HepG2 (cell line): ENCODE results near the gene HMG20B. TPM values are rescaled to one million over a fixed set of nuclear protein-coding genes. Genes with fewer than 3 reads are reported as not detected.

Experiments
- ATAC-seq: fragments of 200-7000 bp; cut with Tn5 transposase; 3 replicates; pipeline ENCODE4 v1.9.1; 2020; ENCODE audit warnings: mild to moderate bottlenecking, moderate library complexity
- BruUV-seq: library from RNA; stranded (reverse); fragments of 400-500 nt; replicated peaks from 2 replicates; lab custom pipeline; 2021; lab: Mats Ljungman, UMichigan
- CTCF ChIA-PET: fragments of 300-600 bp; formaldehyde crosslinking; extraction: SDS; loops from one replicate; lab custom pipeline; 2021; ENCODE audit warnings: low total read pairs, inconsistent platforms, low intra/inter-chr PET ratio; lab: Yijun Ruan, JAX
- POLR2A ChIA-PET: fragments of 350-600 bp; sonication (Branson Sonifier 250); formaldehyde crosslinking; loops from one replicate; lab custom pipeline; 2020; ENCODE audit warnings: antibody characterized with exemption, inconsistent platforms; lab: Yijun Ruan, JAX
- DNase-seq: peaks from one replicate; pipeline ENCODE4 v3.0.0-alpha.2; 2015; ENCODE audit warnings: low spot score
- FAIRE-seq: peaks from 3 replicates; lab custom pipeline; 2011; peaks lifted over from hg19 to GRCh38; lab: Jason Lieb, UNC
- H2AFZ ChIP-seq: one replicate; pipeline ENCODE4 v1.6.1; 2011; ENCODE audit warnings: low read length, inconsistent platforms
- H3K27ac ChIP-seq: fragments of 300-600 bp; 3 replicates; pipeline ENCODE4 v1.8.0; 2011; ENCODE audit warnings: mixed run types, mild to moderate bottlenecking, mixed read lengths, low read length, inconsistent platforms; ENCODE audit not compliant: insufficient read depth; ENCODE audit errors: extremely low read length
- H3K27me3 ChIP-seq, 2 experiments: fragments of 200-600 bp in 1 of 2; 2 replicates in 1 of 2; 3 replicates in 1 of 2; pipeline versions ENCODE4 v1.6.0 to v1.8.0; 2011; ENCODE audit warnings: low read length in 2 of 2, mild to moderate bottlenecking in 2 of 2, moderate library complexity in 2 of 2, inconsistent platforms in 1 of 2; ENCODE audit not compliant: insufficient read depth in 2 of 2, control insufficient read depth in 1 of 2
- H3K36me3 ChIP-seq, 2 experiments: fragments of 200-600 bp in 1 of 2; replicated peaks in 1 of 2; 2 replicates in 1 of 2; 3 replicates in 1 of 2; pipeline versions ENCODE4 v1.5.1 to v1.8.0; 2011; ENCODE audit warnings: low read length in 2 of 2, inconsistent platforms in 1 of 2; ENCODE audit not compliant: insufficient read depth in 2 of 2, control insufficient read depth in 1 of 2
- H3K4me1 ChIP-seq: 2 replicates; pipeline ENCODE4 v1.5.1; 2012; ENCODE audit warnings: low read length, inconsistent platforms; ENCODE audit not compliant: insufficient read depth
- H3K4me2 ChIP-seq: 2 replicates; pipeline ENCODE4 v1.6.0; 2011; ENCODE audit warnings: low read depth, low read length, inconsistent platforms
- H3K4me3 ChIP-seq, 3 experiments: fragments of 200-600 bp in 1 of 3; sonication (generic), shearing (Covaris generic) in 1 of 3; replicated peaks in 1 of 3; 2 replicates each; pipeline ENCODE4 v1.5.1; 2011 to 2016; ENCODE audit warnings: low read length in 3 of 3, inconsistent platforms in 2 of 3, low read depth in 2 of 3, mild to moderate bottlenecking in 2 of 3, control low read depth in 1 of 3, mixed read lengths in 1 of 3; ENCODE audit not compliant: insufficient read depth in 1 of 3
- H3K79me2 ChIP-seq: one replicate; pipeline ENCODE4 v1.6.1; 2011; ENCODE audit warnings: low read length, inconsistent platforms; ENCODE audit not compliant: insufficient read depth
- H3K9ac ChIP-seq: 2 replicates; pipeline ENCODE4 v1.6.0; 2011; ENCODE audit warnings: mild to moderate bottlenecking, low read depth, low read length, inconsistent platforms; ENCODE audit not compliant: insufficient read depth
- H3K9me3 ChIP-seq: 2 replicates; pipeline ENCODE4 v1.5.1; 2012; ENCODE audit warnings: mild to moderate bottlenecking, low read length
- H4K20me1 ChIP-seq: 2 replicates; pipeline ENCODE4 v1.6.0; 2011; ENCODE audit warnings: inconsistent platforms, mild to moderate bottlenecking, low read length, moderate library complexity; ENCODE audit not compliant: insufficient read depth
- KDM6A ChIP-seq: IDR thresholded peaks from 2 replicates; pipeline ENCODE4 v1.6.1; 2016; ENCODE audit warnings: low read depth
- KLF15 ChIP-seq: sonication (generic); formaldehyde crosslinking; IDR thresholded peaks from 2 replicates; pipeline ENCODE4 v1.8.1; 2023; ENCODE audit warnings: borderline replicate concordance, mild to moderate bottlenecking, inconsistent platforms, missing genetic modification reagents, mixed read lengths
- MTF1 ChIP-seq: sonication (generic); formaldehyde crosslinking; IDR thresholded peaks from 2 replicates; pipeline ENCODE4 v1.5.0; 2020; ENCODE audit warnings: missing genetic modification reagents
- PAWR ChIP-seq: sonication (generic); formaldehyde crosslinking; IDR thresholded peaks from 2 replicates; pipeline ENCODE4 v1.4.0; 2020; ENCODE audit warnings: missing genetic modification reagents, mild to moderate bottlenecking, borderline replicate concordance
- RNF2 ChIP-seq: fragments of 450-650 bp; conservative IDR thresholded peaks from 2 replicates; pipeline ENCODE4 v1.6.1; 2016; ENCODE audit warnings: low read depth
- SCMH1 ChIP-seq: sonication (generic); formaldehyde crosslinking; IDR thresholded peaks from 2 replicates; pipeline ENCODE4 v1.9.0; 2021; ENCODE audit warnings: missing genetic modification reagents, mild to moderate bottlenecking, borderline replicate concordance
- SKIL ChIP-seq: sonication (generic); formaldehyde crosslinking; IDR thresholded peaks from 2 replicates; pipeline ENCODE4 v1.8.0; 2022; ENCODE audit warnings: missing genetic modification reagents, mild to moderate bottlenecking, moderate library complexity, borderline replicate concordance
- TFDP2 ChIP-seq: sonication (generic); formaldehyde crosslinking; IDR thresholded peaks from 2 replicates; pipeline ENCODE4 v1.4.0; 2020; ENCODE audit warnings: missing genetic modification reagents
- ZBTB14 ChIP-seq: sonication (generic); formaldehyde crosslinking; IDR thresholded peaks from 2 replicates; pipeline ENCODE4 v1.4.0; 2020; ENCODE audit warnings: missing genetic modification reagents
- ZBTB46 ChIP-seq: sonication (generic); formaldehyde crosslinking; IDR thresholded peaks from 2 replicates; pipeline ENCODE4 v1.4.0; 2020; ENCODE audit warnings: mild to moderate bottlenecking, missing genetic modification reagents, borderline replicate concordance
- WGBS: methylation state at CpG from one replicate; pipeline ENCODE4 v1.1.6; 2017; ENCODE audit warnings: low lambda C conversion rate; 5-methylcytosine and 5-hydroxymethylcytosine counted together
- in situ Hi-C: cut with HindIII; loops from 2 replicates; pipeline ENCODE4 v1.10.0; 2017; ENCODE audit warnings: low pct_unique_long_range_greater_than_20kb; ENCODE audit not compliant: extremely low pct_ligation_motif_present
- intact Hi-C: fragments of 100-400 bp; cut with micrococcal nuclease; formaldehyde crosslinking; loops from one replicate; pipeline ENCODE4 v1.10.0; 2022; ENCODE audit not compliant: unreplicated experiment
- polyA plus RNA-seq, 8 experiments: library from polyadenylated mRNA; depleted of rRNA in 3 of 8; stranded (reverse) in 7 of 8; unstranded in 1 of 8; fragments of >200 nt; fragmentation: Illumina TruSeq in 4 of 8; extraction: Trizol in 4 of 8; gene quantifications; 2 replicates each; pipeline versions ENCODE4 v1.2.1 to v1.2.3, GENCODE V29; 2011 to 2016; ENCODE audit warnings: low read depth in 4 of 8, missing spikeins in 1 of 8, mixed read lengths in 1 of 8; ENCODE audit not compliant: insufficient read depth in 1 of 8
- total RNA-seq, 5 experiments: library from RNA; depleted of rRNA; stranded (reverse); fragments of >200 nt; fragmentation: Illumina TruSeq; extraction: Trizol; gene quantifications; 2 replicates each; pipeline ENCODE4 v1.2.3, GENCODE V29; 2016; ENCODE audit warnings: low read depth in 1 of 5
- TF ChIP-seq, protein P1 (sequence below): sonication (generic); formaldehyde crosslinking; IDR thresholded peaks from 2 replicates; pipeline ENCODE4 v1.4.0; 2020; ENCODE audit warnings: missing genetic modification reagents, borderline replicate concordance

Gene HMG20B
- total and polyA plus RNA-seq, 2 of the 13 experiments (the other 11 are each of a cell fraction or from before 2014, with no cell fraction given) = 23.9 to 29.2 TPM

GRCh38 chr19:3591876-3592613, 19.3 kb downstream of the HMG20B start:
- no peak for DNase-seq
- ChIA-PET POLR2A (no interaction called here), CTCF (no interaction called here)
- 10% methylated on average over 4 of the region's 9 CpGs for WGBS
- in situ Hi-C loops (no loop called here), intact Hi-C loops (no loop called here)
- Histone ChIP-seq H3K4me2 (no peak overlapping the region), H3K4me1 (no peaks in the 10 kb centered on the region), H3K36me3 (no peaks in the 10 kb centered on the region), H3K27ac (no peak overlapping the region), H3K9me3 (no peaks in the 10 kb centered on the region), H3K4me3 (no peak overlapping the region), H4K20me1 (no peaks in the 10 kb centered on the region), H2AFZ (no peak overlapping the region), H3K27me3 (peaks cover 3 to 23% of the 10 kb centered on the region in 2 experiments; a peak in 3 of 5 replicates), H3K79me2 (no peaks in the 10 kb centered on the region), H3K9ac (no peak overlapping the region)
- ATAC-seq = no peak
- no peak for FAIRE-seq
- no TSS peak for BruUV-seq
- no peak for TF ChIP-seq KDM6A (CRISPR knock-in tag)
- TF ChIP-seq, protein P1, sequence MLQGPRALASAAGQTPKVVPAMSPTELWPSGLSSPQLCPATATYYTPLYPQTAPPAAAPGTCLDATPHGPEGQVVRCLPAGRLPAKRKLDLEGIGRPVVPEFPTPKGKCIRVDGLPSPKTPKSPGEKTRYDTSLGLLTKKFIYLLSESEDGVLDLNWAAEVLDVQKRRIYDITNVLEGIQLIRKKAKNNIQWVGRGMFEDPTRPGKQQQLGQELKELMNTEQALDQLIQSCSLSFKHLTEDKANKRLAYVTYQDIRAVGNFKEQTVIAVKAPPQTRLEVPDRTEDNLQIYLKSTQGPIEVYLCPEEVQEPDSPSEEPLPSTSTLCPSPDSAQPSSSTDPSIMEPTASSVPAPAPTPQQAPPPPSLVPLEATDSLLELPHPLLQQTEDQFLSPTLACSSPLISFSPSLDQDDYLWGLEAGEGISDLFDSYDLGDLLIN (CRISPR knock-in tag) = no peak
- no peak for TF ChIP-seq PAWR (CRISPR knock-in tag)
- no peak for TF ChIP-seq ZBTB46 (CRISPR knock-in tag)
- TF ChIP-seq SCMH1 (CRISPR knock-in tag) = no peak
- no peak for TF ChIP-seq KLF15 (CRISPR knock-in tag)
- TF ChIP-seq ZBTB14 (CRISPR knock-in tag) = no peak
- no peak for TF ChIP-seq TFDP2 (CRISPR knock-in tag)
- TF ChIP-seq SKIL = no peak
- TF ChIP-seq MTF1 (CRISPR knock-in tag) = no peak
- TF ChIP-seq RNF2 = no peak
